ENCODE data around the gene SMIM10L2A. TPM values are rescaled to one million over a fixed set of nuclear protein-coding genes. Genes with fewer than 3 reads are reported as not detected.

SMIM10L2A gene
- total and polyA plus RNA-seq, 2 of the 8 experiments (the other 6 are each of a cell fraction or from before 2014, with no cell fraction given) = 5.0 to 7.5 TPM

DNA sequence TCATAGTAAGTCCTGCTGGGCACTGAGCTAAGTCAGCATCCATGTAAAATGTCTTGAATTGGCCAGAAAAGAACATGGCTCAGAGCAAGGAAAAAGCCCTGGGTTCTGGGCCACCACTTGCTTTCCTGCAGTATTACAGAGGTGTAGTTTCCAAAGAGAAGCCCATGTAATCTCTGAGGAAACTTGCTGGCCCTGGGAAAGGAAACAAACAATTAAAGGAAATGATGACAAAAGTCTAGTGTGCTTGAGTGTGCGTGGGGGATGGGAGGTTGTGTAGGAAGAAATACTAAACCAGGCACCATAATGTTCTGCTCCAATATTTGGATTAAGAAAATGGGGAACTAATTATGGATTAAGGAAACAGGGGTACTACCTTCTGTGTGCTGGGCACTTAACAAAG lies 39.5 kb upstream of the SMIM10L2A start (continued):
- TF ChIP-seq POLR2A (IDR thresholded peaks at IDR 0.05; ENCODE audit: control extremely low read depth in 1 of 2, low read depth in 2 of 2, low read length in 2 of 2) = no peak
- TF ChIP-seq SP1 (IDR thresholded peaks at IDR 0.05; ENCODE audit: low read depth, low read length) = no peak
- no peak for TF ChIP-seq PHF8 (conservative IDR thresholded peaks at IDR 0.05; ENCODE audit: low read depth, low read length)
- TF ChIP-seq ZNF274 (IDR thresholded peaks at IDR 0.05; ENCODE audit: borderline replicate concordance, extremely low read depth, low read length) = no peak
